Neuronal stem cell (in vitro differentiated cells): ENCODE data around the gene KCNJ13. TPM values are rescaled to one million over a fixed set of nuclear protein-coding genes. Genes with fewer than 3 reads are reported as not detected.

Experiments used
- DNase-seq: peaks from one replicate; pipeline ENCODE4 v3.0.0-alpha.2; 2013; ENCODE audit warnings: low spot score
- H2AFZ ChIP-seq: one replicate; pipeline ENCODE4 v1.6.1; 2013; ENCODE audit warnings: mild to moderate bottlenecking, low read length, inconsistent platforms
- H2AK5ac ChIP-seq: 2 replicates; pipeline ENCODE4 v1.6.1; 2013; ENCODE audit warnings: low read depth, mild to moderate bottlenecking, inconsistent platforms, low read length, moderate library complexity, mixed read lengths
- H2BK120ac ChIP-seq: 2 replicates; pipeline ENCODE4 v1.6.1; 2013; ENCODE audit warnings: low read depth, mild to moderate bottlenecking, inconsistent platforms, low read length, moderate library complexity, mixed read lengths
- H2BK12ac ChIP-seq: one replicate; pipeline ENCODE4 v1.6.1; 2013; ENCODE audit warnings: low read length, inconsistent platforms
- H2BK15ac ChIP-seq: 2 replicates; pipeline ENCODE4 v1.6.1; 2013; ENCODE audit warnings: mild to moderate bottlenecking, low read length, inconsistent platforms, mixed read lengths
- H2BK5ac ChIP-seq: one replicate; pipeline ENCODE4 v1.6.1; 2013; ENCODE audit warnings: inconsistent platforms, mild to moderate bottlenecking, low read length, moderate library complexity
- H3K14ac ChIP-seq: one replicate; pipeline ENCODE4 v1.6.1; 2013; ENCODE audit warnings: low read length, inconsistent platforms
- H3K18ac ChIP-seq: 2 replicates; pipeline ENCODE4 v1.6.1; 2013; ENCODE audit warnings: low read length, inconsistent platforms
- H3K23ac ChIP-seq: 2 replicates; pipeline ENCODE4 v1.6.1; 2013; ENCODE audit warnings: low read depth, mild to moderate bottlenecking, mixed read lengths, low read length, inconsistent platforms; ENCODE audit not compliant: poor library complexity
- H3K27ac ChIP-seq: replicated peaks from 3 replicates; pipeline ENCODE4 v1.5.1; 2013; ENCODE audit warnings: low read length, inconsistent platforms
- H3K27me3 ChIP-seq, 3 experiments: 2 replicates each; pipeline ENCODE4 v1.6.1; 2013; ENCODE audit warnings: low read length in 3 of 3, mild to moderate bottlenecking in 2 of 3, inconsistent platforms in 1 of 3, low read depth in 1 of 3, mixed read lengths in 1 of 3, moderate library complexity in 1 of 3; ENCODE audit not compliant: control insufficient read depth in 3 of 3, insufficient read depth in 3 of 3
- H3K36me3 ChIP-seq, 2 donors: replicated peaks in 1 of 2; 2 replicates each; pipeline ENCODE4 v1.6.1; 2013; ENCODE audit warnings: low read length in 2 of 2; ENCODE audit not compliant: control insufficient read depth in 2 of 2, insufficient read depth in 2 of 2
- H3K4ac ChIP-seq: 2 replicates; pipeline ENCODE4 v1.6.1; 2013; ENCODE audit warnings: inconsistent platforms, mild to moderate bottlenecking, low read length, moderate library complexity
- H3K4me1 ChIP-seq, 2 donors: 1 replicate in 1 of 2; 2 replicates in 1 of 2; pipeline ENCODE4 v1.6.1; 2013; ENCODE audit warnings: low read length in 2 of 2, low read depth in 1 of 2; ENCODE audit not compliant: control insufficient read depth in 2 of 2, insufficient read depth in 1 of 2
- H3K4me2 ChIP-seq: one replicate; pipeline ENCODE4 v1.6.1; 2013; ENCODE audit warnings: mild to moderate bottlenecking, low read length, inconsistent platforms; ENCODE audit not compliant: insufficient read depth, poor library complexity, severe bottlenecking
- H3K4me3 ChIP-seq, 2 donors: 2 replicates each; pipeline ENCODE4 v1.5.1; 2013; ENCODE audit warnings: low read length in 2 of 2, mild to moderate bottlenecking in 2 of 2, inconsistent platforms in 1 of 2, moderate library complexity in 1 of 2
- H3K79me1 ChIP-seq: one replicate; pipeline ENCODE4 v1.6.1; 2013; ENCODE audit warnings: low read depth, mild to moderate bottlenecking, inconsistent platforms, low read length, moderate library complexity
- H3K9ac ChIP-seq: one replicate; pipeline ENCODE4 v1.6.1; 2013; ENCODE audit warnings: mild to moderate bottlenecking, low read depth, low read length, inconsistent platforms; ENCODE audit not compliant: poor library complexity
- H3K9me3 ChIP-seq, 2 donors: replicated peaks in 1 of 2; 2 replicates each; pipeline versions ENCODE3 to v1.6.1; 2013; ENCODE audit warnings: low read length in 2 of 2, mild to moderate bottlenecking in 2 of 2, inconsistent platforms in 1 of 2, low read depth in 1 of 2, mixed read lengths in 1 of 2, moderate library complexity in 1 of 2; ENCODE audit not compliant: control insufficient read depth in 2 of 2, insufficient read depth in 1 of 2
- H4K8ac ChIP-seq: one replicate; pipeline ENCODE4 v1.6.1; 2013; ENCODE audit warnings: low read depth, mild to moderate bottlenecking, inconsistent platforms, low read length, moderate library complexity
- H4K91ac ChIP-seq: one replicate; pipeline ENCODE4 v1.6.1; 2013; ENCODE audit warnings: low read length, low read depth, mild to moderate bottlenecking, inconsistent platforms; ENCODE audit not compliant: poor library complexity
- WGBS, 2 donors: extraction: QIAGEN DNeasy Blood & Tissue Kit; methylation state at CpG; one replicate each; pipeline ENCODE4 v1.1.7; 2013; ENCODE audit warnings: missing lambda C conversion rate in 2 of 2, mixed read lengths in 1 of 2; ENCODE audit not compliant: insufficient read length in 2 of 2, insufficient replicate concordance in 1 of 2; ENCODE audit errors: extremely low coverage in 2 of 2; 5-methylcytosine and 5-hydroxymethylcytosine counted together
- polyA plus RNA-seq, 2 experiments: library from polyadenylated mRNA; stranded (reverse); fragments of 200-250 nt; gene quantifications; one replicate each; pipeline ENCODE4 v1.2.3, GENCODE V29; 2013

The KCNJ13 gene
- polyA plus RNA-seq (2013, experiment 1 of 2): 16.0 TPM
- 16.1 TPM for polyA plus RNA-seq (2013, experiment 2 of 2)

DNA sequence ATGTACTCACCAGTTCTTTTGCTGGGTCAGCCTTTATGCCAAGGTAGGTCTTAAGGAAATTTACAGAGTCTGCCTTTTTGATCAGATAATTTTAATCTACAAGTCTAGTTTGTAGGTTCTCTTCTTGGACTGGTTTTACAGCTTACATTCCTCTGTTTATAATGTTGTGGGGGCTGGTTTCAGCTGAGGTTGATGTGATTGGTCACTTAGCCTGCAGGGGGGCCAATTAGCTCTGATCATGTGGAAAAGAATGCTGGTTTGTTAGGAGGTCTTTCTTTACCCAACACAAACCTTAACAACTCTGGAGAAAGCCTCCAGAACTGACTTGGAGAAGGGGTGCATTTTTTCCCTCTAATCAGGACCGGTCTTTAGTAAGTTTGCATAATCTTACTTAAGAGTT lies at the start of gene KCNJ13:
KCNJ13 (minus strand) TSS at position 131 of the 400 bp plus-strand sequence. CDS start 5,203 bp downstream, outside the sequence.
- no peak within 1 kb of the TSS for H2BK15ac ChIP-seq
- DNase-seq: peak; percentile 73

GRCh38 chr2:232817756-232818155 lies 41.4 kb upstream of the KCNJ13 start:
- no peak overlapping the region for H2BK15ac ChIP-seq
- no peak overlapping the region for H2AK5ac ChIP-seq
- H3K79me1 ChIP-seq: no peaks in the 10 kb centered on the region
- no peak overlapping the region for H3K23ac ChIP-seq
- H2BK5ac ChIP-seq: no peak overlapping the region
- no peak overlapping the region for H3K4ac ChIP-seq
- no peak overlapping the region for H4K8ac ChIP-seq
- no peak overlapping the region for H2BK120ac ChIP-seq
- no peak overlapping the region for H3K27ac ChIP-seq
- peaks cover 18 to 98% of the 10 kb centered on the region in 2 donors for H3K36me3 ChIP-seq
- no peak overlapping the region for H3K4me2 ChIP-seq
- no peak overlapping the region for H3K9ac ChIP-seq
- no peaks in the 10 kb centered on the region for H3K27me3 ChIP-seq
- WGBS, 2 donors: no CpG with 5 or more reads among the region's 3 CpGs
- no peak overlapping the region for H3K4me3 ChIP-seq
- H3K4me1 ChIP-seq: no peaks in the 10 kb centered on the region
- no peak overlapping the region for H2AFZ ChIP-seq
- H3K9me3 ChIP-seq: no peaks in the 10 kb centered on the region
- no peak for DNase-seq
- H3K14ac ChIP-seq: no peak overlapping the region
- no peak overlapping the region for H3K18ac ChIP-seq
- H2BK12ac ChIP-seq: no peak overlapping the region
- H4K91ac ChIP-seq: no peak overlapping the region

More for the DNA sequence above, at the start of gene KCNJ13:
- Histone ChIP-seq H3K36me3 (peaks cover 0 to 74% of the 10 kb centered on the region in 2 donors), H3K27ac (peak within 1 kb of the TSS; percentile 84), H3K23ac (no peak within 1 kb of the TSS), H3K4me2 (peak within 1 kb of the TSS; percentile 39), H3K4ac (no peak within 1 kb of the TSS), H4K91ac (no peak within 1 kb of the TSS), H4K8ac (no peak within 1 kb of the TSS), H2BK5ac (no peak within 1 kb of the TSS), H3K27me3 (no peaks in the 10 kb centered on the region), H2BK12ac (no peak within 1 kb of the TSS), H3K4me1 (peaks cover 2 to 3% of the 10 kb centered on the region in 2 donors), H2BK120ac (no peak within 1 kb of the TSS), H3K9me3 (no peaks in the 10 kb centered on the region), H3K79me1 (no peaks in the 10 kb centered on the region), H3K4me3 (peak within 1 kb of the TSS in 1 of 2 donors; percentile 71), H3K9ac (no peak within 1 kb of the TSS), H2AFZ (no peak within 1 kb of the TSS), H3K14ac (no peak within 1 kb of the TSS), H3K18ac (no peak within 1 kb of the TSS), H2AK5ac (no peak within 1 kb of the TSS)
- no CpG with 5 or more reads among the region's 1 CpG for WGBS, 2 donors

DNA sequence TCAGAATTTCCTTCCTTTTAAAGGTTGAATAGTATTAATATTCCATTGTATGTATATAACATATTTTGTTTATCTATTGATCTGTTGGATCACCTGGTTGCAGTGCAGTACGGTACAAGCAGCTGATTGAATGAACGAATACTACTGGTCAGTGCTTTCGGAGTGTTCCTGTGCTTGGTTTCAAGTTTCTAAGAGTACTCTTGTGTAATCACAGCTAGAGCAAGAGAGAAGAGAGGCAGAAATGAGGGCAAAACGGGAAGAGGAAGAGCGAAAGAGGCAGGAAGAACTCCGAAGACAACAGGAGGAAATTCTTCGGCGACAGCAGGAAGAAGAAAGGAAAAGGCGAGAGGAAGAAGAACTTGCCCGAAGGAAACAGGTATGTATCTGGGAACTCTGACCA lies 40.3 kb upstream of the KCNJ13 start:
- Histone ChIP-seq H3K36me3 (peaks cover 19 to 98% of the 10 kb centered on the region in 2 donors), H3K14ac (no peak overlapping the region), H2AFZ (no peak overlapping the region), H2BK120ac (no peak overlapping the region), H3K27ac (no peak overlapping the region), H2AK5ac (no peak overlapping the region), H2BK5ac (no peak overlapping the region), H3K23ac (no peak overlapping the region), H3K4me3 (no peak overlapping the region), H3K9me3 (no peaks in the 10 kb centered on the region), H3K9ac (no peak overlapping the region), H2BK12ac (no peak overlapping the region), H2BK15ac (no peak overlapping the region), H3K27me3 (no peaks in the 10 kb centered on the region), H3K4ac (no peak overlapping the region), H3K18ac (no peak overlapping the region), H4K8ac (no peak overlapping the region), H3K4me2 (no peak overlapping the region), H4K91ac (no peak overlapping the region), H3K79me1 (no peaks in the 10 kb centered on the region), H3K4me1 (no peaks in the 10 kb centered on the region)
- WGBS, 2 donors: no CpG with 5 or more reads among the region's 10 CpGs
- no peak for DNase-seq

DNA sequence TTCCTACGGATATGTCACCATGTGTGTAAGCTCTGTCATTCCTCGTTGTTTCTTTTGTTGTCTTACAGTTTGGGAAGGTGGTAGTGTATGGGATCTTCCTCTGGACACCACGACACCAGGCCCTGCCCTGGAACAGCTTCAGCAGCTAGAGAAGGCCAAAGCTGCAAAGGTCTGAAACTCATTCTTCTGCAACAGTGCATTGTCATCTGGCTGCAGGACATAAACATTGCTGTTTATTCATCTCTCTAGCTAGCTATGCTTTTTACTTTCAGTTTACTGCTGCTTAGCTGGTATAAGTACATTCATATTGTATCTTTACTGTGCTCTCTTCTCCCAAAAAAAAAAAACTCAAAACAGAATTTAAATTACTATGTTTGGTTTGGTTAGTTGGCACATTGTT lies 39.2 kb upstream of the KCNJ13 start:
- H2BK15ac ChIP-seq: no peak overlapping the region
- no CpG with 5 or more reads among the region's 3 CpGs for WGBS, 2 donors
- no peak overlapping the region for H2AFZ ChIP-seq
- peaks cover 21 to 98% of the 10 kb centered on the region in 2 donors for H3K36me3 ChIP-seq
- H2BK5ac ChIP-seq: no peak overlapping the region
- H2BK12ac ChIP-seq: no peak overlapping the region
- no peaks in the 10 kb centered on the region for H3K79me1 ChIP-seq
- H3K4me3 ChIP-seq: no peak overlapping the region
- no peak overlapping the region for H4K8ac ChIP-seq
- H2AK5ac ChIP-seq: no peak overlapping the region
- H3K23ac ChIP-seq: no peak overlapping the region
- no peaks in the 10 kb centered on the region for H3K4me1 ChIP-seq
- H4K91ac ChIP-seq: no peak overlapping the region
- H3K18ac ChIP-seq: no peak overlapping the region
- no peak for DNase-seq
- H3K27ac ChIP-seq: no peak overlapping the region
- no peaks in the 10 kb centered on the region for H3K27me3 ChIP-seq
- H3K9ac ChIP-seq: no peak overlapping the region
- H3K14ac ChIP-seq: no peak overlapping the region
- no peak overlapping the region for H3K4me2 ChIP-seq
- H2BK120ac ChIP-seq: no peak overlapping the region
- H3K4ac ChIP-seq: no peak overlapping the region
- H3K9me3 ChIP-seq: no peaks in the 10 kb centered on the region
